ENCODE data around the gene S1PR3. TPM values are rescaled to one million over a fixed set of nuclear protein-coding genes. Genes with fewer than 3 reads are reported as not detected.

S1PR3 gene
- total and polyA plus RNA-seq, 9 of the 15 experiments (the other 6 are each of a cell fraction or from before 2014, with no cell fraction given): 0.03 to 2.0 (median 0.29) TPM

DNA sequence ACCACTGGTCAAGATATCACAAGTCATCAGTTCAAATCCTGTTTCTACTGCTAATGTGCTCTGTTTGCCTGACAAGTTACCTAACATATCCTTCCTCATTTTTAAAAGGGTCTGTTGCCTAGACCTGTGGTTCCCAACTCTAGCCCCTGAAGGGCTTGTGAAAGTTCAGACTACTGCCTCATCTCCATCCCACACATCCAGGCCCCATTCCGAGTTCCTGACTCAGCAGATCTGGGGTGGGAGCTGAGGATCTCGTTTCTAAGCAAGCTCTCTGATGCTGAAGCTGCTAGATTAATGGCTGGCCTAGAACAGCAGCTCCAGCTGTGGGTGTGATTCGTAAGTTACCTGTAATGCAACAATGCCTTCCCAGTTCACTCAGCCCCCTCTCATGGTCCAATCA is 32.5 kb downstream of the S1PR3 start:
- Histone ChIP-seq H3K27ac (ENCODE audit: extremely low read depth, low read depth, low read length) (no peak overlapping the region), H2AFZ (ENCODE audit: low read depth, low read length) (no peak overlapping the region), H3K4me1 (replicated peaks in 1 of 2; ENCODE audit: control insufficient read depth in 2 of 2, insufficient read depth in 2 of 2, low read length in 2 of 2) (no peaks in the 10 kb centered on the region), H3K9me1 (ENCODE audit: control insufficient read depth, insufficient read depth, low read length) (no peaks in the 10 kb centered on the region), H3K9me3 (replicated peaks; ENCODE audit: control insufficient read depth, insufficient read depth, low read depth, low read length) (no peaks in the 10 kb centered on the region), H3K4me2 (ENCODE audit: insufficient read depth, low read length) (no peak overlapping the region), H3K4me3 (no peak overlapping the region), H3K27me3 (ENCODE audit: control insufficient read depth in 2 of 2, insufficient read depth in 2 of 2, low read length in 2 of 2) (no peaks in the 10 kb centered on the region), H3K36me3 (ENCODE audit: control insufficient read depth, insufficient read depth, low read length) (no peaks in the 10 kb centered on the region), H3K79me2 (ENCODE audit: control insufficient read depth, insufficient read depth, low read length) (no peaks in the 10 kb centered on the region), H3K9ac (ENCODE audit: insufficient read depth in 1 of 2, low read depth in 2 of 2, low read length in 2 of 2) (no peak overlapping the region), H4K20me1 (replicated peaks; ENCODE audit: control insufficient read depth, insufficient read depth, low read length) (no peaks in the 10 kb centered on the region)
- in situ Hi-C loops (cut with MboI) (loop anchor here (25.0 kb wide), 1 partner anchor 1061 kb away; the partner anchor contains the start of gene CDK20), intact Hi-C loops (cut with micrococcal nuclease) (no loop called here)
- WGBS (ENCODE audit: insufficient coverage, low coverage, missing lambda C conversion rate): 4% methylated on average over 3 of the region's 3 CpGs
- no peak for ATAC-seq
- no peak for DNase-seq (ENCODE audit: extremely low read depth in 1 of 4, low spot score in 3 of 4)
- POLR2A ChIA-PET: interaction anchor here (0.7 to 0.8 kb wide), 2 partner anchors 13 to 233 kb away, joined by 3 to 4 read pairs; no protein-coding TSS in a partner anchor
- CTCF ChIA-PET (ENCODE audit: low intra/inter-chr PET ratio): no interaction called here
- no TSS peak for BruUV-seq (replicated peaks)
- TF ChIP-seq ZNF764 (CRISPR knock-in tag; IDR thresholded peaks at IDR 0.05; ENCODE audit: low read depth): no peak
- no peak for TF ChIP-seq MYC (IDR thresholded peaks at IDR 0.05; ENCODE audit: low read depth, low read length)
- no peak for TF ChIP-seq MYC (CRISPR knock-in tag; IDR thresholded peaks at IDR 0.05; ENCODE audit: borderline replicate concordance, low read depth)
- peak; percentile 56 for TF ChIP-seq MAFK (IDR thresholded peaks at IDR 0.05; ENCODE audit: low read length)
- TF ChIP-seq MAFF (IDR thresholded peaks at IDR 0.05; ENCODE audit: low read length): peak; percentile 27; the same call in 1 of the 2 replicates
- TF ChIP-seq ZNF165 (CRISPR knock-in tag; IDR thresholded peaks at IDR 0.05; ENCODE audit: borderline replicate concordance): no peak
- peak; percentile 49; the same call in 1 of the 2 replicates for TF ChIP-seq ZNF316 (IDR thresholded peaks at IDR 0.05)
- no peak for TF ChIP-seq TRIM28 (IDR thresholded peaks at IDR 0.05)
- TF ChIP-seq MAFG (tag; conservative IDR thresholded peaks at IDR 0.05): peak; percentile 50; the same call in 1 of the 2 replicates
- no peak for TF ChIP-seq ZNF384 (IDR thresholded peaks at IDR 0.05; ENCODE audit: low read depth, low read length)
- no peak for TF ChIP-seq TSC22D4 (tag; IDR thresholded peaks at IDR 0.05)
- peak; percentile 54 for TF ChIP-seq C11orf30 (IDR thresholded peaks at IDR 0.05; ENCODE audit: low read depth)
- TF ChIP-seq, protein P1, sequence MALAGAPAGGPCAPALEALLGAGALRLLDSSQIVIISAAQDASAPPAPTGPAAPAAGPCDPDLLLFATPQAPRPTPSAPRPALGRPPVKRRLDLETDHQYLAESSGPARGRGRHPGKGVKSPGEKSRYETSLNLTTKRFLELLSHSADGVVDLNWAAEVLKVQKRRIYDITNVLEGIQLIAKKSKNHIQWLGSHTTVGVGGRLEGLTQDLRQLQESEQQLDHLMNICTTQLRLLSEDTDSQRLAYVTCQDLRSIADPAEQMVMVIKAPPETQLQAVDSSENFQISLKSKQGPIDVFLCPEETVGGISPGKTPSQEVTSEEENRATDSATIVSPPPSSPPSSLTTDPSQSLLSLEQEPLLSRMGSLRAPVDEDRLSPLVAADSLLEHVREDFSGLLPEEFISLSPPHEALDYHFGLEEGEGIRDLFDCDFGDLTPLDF (CRISPR knock-in tag; IDR thresholded peaks at IDR 0.05): no peak
- TF ChIP-seq SMARCE1 (IDR thresholded peaks at IDR 0.05): no peak
- FAIRE-seq: no peak
